Mucosa of descending colon (tissue), 3 donors: ENCODE results near the gene MLPH. TPM values are rescaled to one million over a fixed set of nuclear protein-coding genes. Genes with fewer than 3 reads are reported as not detected.
"Not testable (repeated sequence)": the region's sequence is repeated elsewhere in the genome, so short reads cannot be mapped to it uniquely, and the experiment has no call there.

Experiments
- ATAC-seq: fragments of 200-7000 bp; cut with Tn5 transposase; one replicate; pipeline ENCODE4 v1.9.1; 2020; ENCODE audit warnings: mild to moderate bottlenecking, moderate library complexity
- DNase-seq, 3 donors: peaks; one replicate each; pipeline ENCODE4 v3.0.0-alpha.2; 2020
- H3K36me3 ChIP-seq: fragments of 200-600 bp; one replicate; pipeline ENCODE4 v1.8.0; 2021; ENCODE audit warnings: low read depth, mild to moderate bottlenecking
- H3K4me1 ChIP-seq: fragments of 200-600 bp; one replicate; pipeline ENCODE4 v1.8.0; 2021; ENCODE audit warnings: low read depth, mild to moderate bottlenecking
- H3K4me3 ChIP-seq: fragments of 200-600 bp; one replicate; pipeline ENCODE4 v1.8.0; 2021; ENCODE audit warnings: mild to moderate bottlenecking
- H3K9me3 ChIP-seq: fragments of 200-600 bp; one replicate; pipeline ENCODE4 v1.8.0; 2021; ENCODE audit warnings: mild to moderate bottlenecking
- intact Hi-C, 2 donors: fragments of 100-400 bp; cut with DNase I in 1 of 2; cut with micrococcal nuclease in 1 of 2; formaldehyde crosslinking; loops; one replicate each; pipeline versions ENCODE4 v1.11.0 to v1.11.1; 2022; cut with DNase I, micrococcal nuclease
- total RNA-seq, 3 donors: library from RNA; stranded (reverse); fragmentation: NEBNext Ultra II Directional in 2 of 3; extraction: Animal tissue kit (Norgen Biotek cat#: 25700) in 2 of 3; gene quantifications; one replicate each; pipeline versions ENCODE4 v1.2.1 to v1.2.4, GENCODE V29; 2021 to 2023
- TF ChIP-seq, protein P1 (sequence below): fragments of 200-600 bp; IDR thresholded peaks from one replicate; pipeline ENCODE4 v1.8.0; 2022; ENCODE audit warnings: antibody characterized with exemption, mild to moderate bottlenecking
- donor health status: DM: no; HTN: no; CAD: no; lungs with moderate emphysema.
- donor health status: DM: no; HTN: no; CAD: no.
- donor health status: DM: no; HTN: yes; CAD: no.

MLPH gene
- total RNA-seq, 3 donors from 2014 or later = 46.8 to 133 (median 121) TPM

DNA sequence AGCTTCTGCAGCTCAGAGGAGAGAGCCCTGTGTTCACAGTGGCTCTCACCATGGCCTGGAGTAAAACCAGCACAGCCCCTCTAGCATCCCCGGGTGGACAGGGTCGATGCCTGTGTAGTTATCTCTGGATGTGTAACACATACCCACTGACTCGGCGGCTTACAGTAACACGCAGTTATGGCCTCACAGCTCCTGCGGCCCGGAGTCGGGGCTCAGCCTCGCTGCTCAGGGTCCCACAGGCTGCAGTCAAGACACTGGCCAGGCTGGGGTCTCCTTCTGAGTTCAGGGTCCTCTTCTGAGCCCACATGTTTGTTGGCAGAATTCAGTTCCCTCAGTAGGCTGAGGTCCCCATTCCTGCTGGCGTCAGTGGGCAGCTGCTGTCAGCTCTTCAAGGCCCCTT lies 106.0 kb downstream of the MLPH start:
- TF ChIP-seq, protein P1, sequence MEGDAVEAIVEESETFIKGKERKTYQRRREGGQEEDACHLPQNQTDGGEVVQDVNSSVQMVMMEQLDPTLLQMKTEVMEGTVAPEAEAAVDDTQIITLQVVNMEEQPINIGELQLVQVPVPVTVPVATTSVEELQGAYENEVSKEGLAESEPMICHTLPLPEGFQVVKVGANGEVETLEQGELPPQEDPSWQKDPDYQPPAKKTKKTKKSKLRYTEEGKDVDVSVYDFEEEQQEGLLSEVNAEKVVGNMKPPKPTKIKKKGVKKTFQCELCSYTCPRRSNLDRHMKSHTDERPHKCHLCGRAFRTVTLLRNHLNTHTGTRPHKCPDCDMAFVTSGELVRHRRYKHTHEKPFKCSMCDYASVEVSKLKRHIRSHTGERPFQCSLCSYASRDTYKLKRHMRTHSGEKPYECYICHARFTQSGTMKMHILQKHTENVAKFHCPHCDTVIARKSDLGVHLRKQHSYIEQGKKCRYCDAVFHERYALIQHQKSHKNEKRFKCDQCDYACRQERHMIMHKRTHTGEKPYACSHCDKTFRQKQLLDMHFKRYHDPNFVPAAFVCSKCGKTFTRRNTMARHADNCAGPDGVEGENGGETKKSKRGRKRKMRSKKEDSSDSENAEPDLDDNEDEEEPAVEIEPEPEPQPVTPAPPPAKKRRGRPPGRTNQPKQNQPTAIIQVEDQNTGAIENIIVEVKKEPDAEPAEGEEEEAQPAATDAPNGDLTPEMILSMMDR = no peak
- ATAC-seq (no peak), DNase-seq (no peak)
- no peak overlapping the region for H3K4me3 ChIP-seq
- intact Hi-C loops = no loop called here
- H3K4me1 ChIP-seq = no peaks in the 10 kb centered on the region
- no peaks in the 10 kb centered on the region for H3K36me3 ChIP-seq
- H3K9me3 ChIP-seq = no peaks in the 10 kb centered on the region

GRCh38 chr2:237593596-237594320 lies 106.7 kb downstream of the MLPH start:
- Histone ChIP-seq H3K36me3 (no peaks in the 10 kb centered on the region), H3K4me1 (no peaks in the 10 kb centered on the region), H3K9me3 (no peaks in the 10 kb centered on the region), H3K4me3 (no peak overlapping the region)
- peak in 1 of 3 donors; percentile 10 for DNase-seq
- ATAC-seq = no peak
- intact Hi-C loops = no loop called here
- TF ChIP-seq, protein P1 = no peak

GRCh38 chr2:237594514-237594871 lies 107.4 kb downstream of the MLPH start:
- Histone ChIP-seq H3K36me3 (no peaks in the 10 kb centered on the region), H3K4me3 (no peak overlapping the region), H3K9me3 (no peaks in the 10 kb centered on the region), H3K4me1 (no peaks in the 10 kb centered on the region)
- intact Hi-C loops = no loop called here
- TF ChIP-seq, protein P1 = no peak
- ATAC-seq = no peak
- no peak for DNase-seq

DNA sequence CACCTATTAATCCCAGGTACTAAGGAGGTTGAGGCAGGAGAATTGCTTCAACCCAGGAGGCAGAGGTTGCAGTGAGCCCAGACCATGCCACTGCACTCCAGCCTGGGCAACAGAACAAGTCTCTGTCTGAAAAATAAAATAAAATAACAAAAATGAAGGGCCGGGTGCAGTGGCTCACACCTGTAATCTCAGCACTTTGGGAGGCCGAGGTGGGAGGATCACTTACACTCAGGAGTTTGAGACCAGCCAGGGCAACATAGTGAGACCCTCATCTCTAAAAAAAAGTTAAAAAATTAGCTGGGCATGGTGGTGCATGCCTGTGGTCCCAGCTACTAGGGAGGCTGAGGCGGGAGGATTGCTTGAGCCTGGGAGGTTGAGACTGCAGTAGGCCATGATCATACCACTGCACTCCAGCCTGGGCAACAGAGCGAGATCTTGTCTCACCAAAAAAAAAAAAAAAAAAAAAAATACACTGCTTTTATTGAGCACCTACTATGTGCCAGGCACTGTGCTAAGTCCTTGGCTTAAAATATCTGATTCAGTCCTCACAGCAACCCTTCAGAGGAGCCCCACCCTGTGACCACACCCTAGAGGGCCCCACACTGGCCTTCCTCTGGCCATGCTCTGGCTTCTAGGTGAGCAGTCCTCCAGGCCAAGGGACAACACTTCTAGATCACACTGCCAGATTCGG lies 108.9 kb downstream of the MLPH start:
- H3K9me3 ChIP-seq, intact Hi-C loops, H3K4me1 ChIP-seq: not testable (repeated sequence)

GRCh38 chr2:237596520-237597195 lies 109.6 kb downstream of the MLPH start:
- Histone ChIP-seq H3K36me3 (no peaks in the 10 kb centered on the region), H3K4me3 (no peak overlapping the region), H3K4me1 (no peaks in the 10 kb centered on the region), H3K9me3 (no peaks in the 10 kb centered on the region)
- ATAC-seq = no peak
- TF ChIP-seq, protein P1 = no peak
- DNase-seq = no peak
- intact Hi-C loops = no loop called here

More for the DNA sequence above, 108.9 kb downstream of the MLPH start:
- not testable (repeated sequence) for H3K36me3 ChIP-seq, ATAC-seq, DNase-seq, H3K4me3 ChIP-seq
